T-helper 1 cell (primary cell): ENCODE results near the gene ELL2.

Source experiments
- DNase-seq, 5 donors: peaks; one replicate each; pipeline ENCODE4 v3.0.0-alpha.2; 2012 to 2020
- total RNA-seq, 4 donors: gene quantifications; one replicate each; lab custom pipeline; 2026; lab: John Stamatoyannopoulos, UW

The ELL2 gene
- total RNA-seq = 27.1 to 146 (median 45.4) reads per million in 4 donors

GRCh38 chr5:95961617-95962474, at the start of gene ELL2:
TSS of gene ELL2 (minus strand) at chr5:95961851. CDS start at chr5:95961721, 130 bp downstream.
- peak; percentile 95 to 99 (median 97) for DNase-seq

DNA sequence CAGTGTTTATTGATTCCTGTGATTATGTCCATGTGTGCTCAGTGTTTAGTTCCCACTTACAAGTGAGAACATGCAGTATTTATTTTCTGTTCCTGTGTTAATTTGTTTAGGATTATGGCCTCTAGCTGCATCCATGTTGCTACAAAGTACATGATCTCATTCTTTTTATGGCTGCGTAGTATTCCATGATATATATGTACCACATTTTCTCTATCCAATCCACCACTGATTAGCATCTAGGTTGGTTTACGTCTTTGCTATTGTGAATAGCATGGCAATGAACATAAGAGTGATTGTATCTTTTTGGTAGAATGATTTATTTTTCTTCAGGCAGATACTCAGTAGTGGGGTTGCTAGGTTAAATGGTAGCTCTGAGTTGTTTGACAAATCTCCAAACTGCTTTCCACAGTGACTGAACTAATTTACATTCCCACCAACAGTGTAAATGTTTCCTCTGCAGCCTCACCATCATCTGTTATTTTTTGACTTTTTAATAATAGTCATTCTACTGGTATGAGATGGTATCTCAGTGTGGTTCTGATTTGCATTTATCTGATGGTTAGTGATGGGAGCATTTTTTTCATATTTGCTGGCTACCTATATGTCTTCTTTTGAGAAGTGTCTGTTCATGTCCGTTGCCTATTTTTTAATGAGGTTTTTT, 47.5 kb upstream of the ELL2 start:
- DNase-seq = no peak

GRCh38 chr5:96008487-96008886, 46.8 kb upstream of the ELL2 start:
- DNase-seq = no peak

DNA sequence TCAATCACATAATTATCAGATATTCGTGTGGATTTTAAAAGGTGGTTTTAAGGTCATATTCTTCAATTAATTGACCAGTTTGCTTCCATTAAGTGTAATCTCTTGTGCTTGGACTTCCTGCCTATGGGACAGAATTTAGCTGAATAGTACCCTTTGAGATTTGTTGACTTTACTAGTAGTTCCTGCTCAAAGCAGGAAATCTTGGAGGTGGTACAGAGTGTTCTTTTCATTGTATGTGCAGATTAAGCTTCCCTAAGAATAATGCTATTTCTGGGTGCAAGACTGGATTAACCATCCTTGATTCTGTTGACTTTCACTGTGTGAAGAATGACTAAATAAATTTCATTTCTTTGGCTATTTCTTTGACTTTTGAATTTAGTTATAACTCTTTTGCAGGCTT, 45.4 kb upstream of the ELL2 start:
- no peak for DNase-seq

GRCh38 chr5:96006291-96006690, 44.6 kb upstream of the ELL2 start:
- no peak for DNase-seq

- DNase-seq = no peak
Measured at GRCh38 chr5:96004754-96005153, 43.1 kb upstream of the ELL2 start.

DNA sequence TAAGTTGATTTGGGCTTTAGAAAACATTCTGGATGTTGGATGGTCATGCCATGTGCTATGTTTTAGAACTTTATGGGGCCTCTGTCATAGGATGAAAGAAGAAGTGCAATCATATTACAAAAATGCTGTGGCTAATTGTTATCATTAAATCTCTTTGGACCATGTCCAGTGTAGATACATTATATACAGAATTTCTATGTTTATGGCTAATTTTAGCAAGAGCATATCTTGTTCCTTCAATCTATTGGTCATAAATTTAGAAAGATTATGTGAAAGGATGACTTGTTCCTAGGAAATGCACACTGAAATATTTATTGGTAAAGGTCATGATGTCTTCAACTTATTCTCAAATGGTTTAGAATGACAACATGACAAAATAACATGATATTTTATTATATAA, 42.4 kb upstream of the ELL2 start:
- DNase-seq = no peak

- no peak for DNase-seq
Measured at GRCh38 chr5:96001262-96001661, 39.6 kb upstream of the ELL2 start.

GRCh38 chr5:96000308-96000707, 38.7 kb upstream of the ELL2 start:
- no peak for DNase-seq

GRCh38 chr5:95996904-95997723, 35.5 kb upstream of the ELL2 start:
- no peak for DNase-seq

DNA sequence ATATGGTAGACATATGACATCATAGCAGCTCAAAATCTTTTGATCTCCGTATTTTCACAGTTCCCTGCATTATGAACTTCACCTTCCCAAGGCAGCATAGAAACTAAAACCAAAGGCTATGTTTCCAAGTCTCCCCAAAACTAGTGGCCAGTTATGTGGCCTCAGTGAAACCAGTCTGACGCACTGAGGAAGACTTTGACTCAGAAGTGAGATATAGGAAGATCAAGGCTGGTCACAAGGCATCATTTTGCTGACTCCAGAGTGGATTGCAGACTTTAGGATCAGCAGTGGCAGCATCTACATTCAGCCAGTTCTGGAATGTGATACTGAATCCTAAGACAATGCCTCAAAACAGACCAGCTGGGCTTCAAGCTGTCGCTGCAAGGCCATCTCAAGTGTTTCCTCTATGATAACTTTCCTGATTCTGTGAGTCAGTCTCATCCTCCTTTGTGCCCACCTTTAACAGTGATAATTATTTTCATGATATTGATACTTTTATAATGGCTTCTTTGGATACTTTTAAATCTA, 34.4 kb upstream of the ELL2 start:
- no peak for DNase-seq

- no peak for DNase-seq
Measured at GRCh38 chr5:95993776-95994175, 32.1 kb upstream of the ELL2 start.

DNA sequence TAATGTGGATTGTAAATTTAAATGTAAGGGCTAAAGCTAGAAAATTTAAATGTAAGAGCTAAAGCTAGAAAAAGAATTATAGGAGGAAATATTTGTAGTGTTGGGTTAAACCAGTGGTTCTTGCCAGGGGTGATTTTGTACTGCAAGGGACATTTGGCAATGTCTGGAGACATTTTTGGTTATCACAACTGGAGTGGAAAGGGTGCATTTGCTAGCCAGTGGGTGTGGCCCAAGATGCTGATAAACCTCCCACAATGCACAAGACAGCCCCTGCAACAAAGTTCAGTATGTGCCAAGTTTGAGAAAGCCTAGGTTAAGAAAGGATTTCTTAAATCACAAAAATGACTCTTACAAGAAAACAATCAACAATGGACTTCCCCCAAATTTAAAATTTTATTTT, 31.6 kb upstream of the ELL2 start:
- no peak for DNase-seq

- no peak for DNase-seq
Measured at GRCh38 chr5:95989283-95990048, 27.8 kb upstream of the ELL2 start.

DNA sequence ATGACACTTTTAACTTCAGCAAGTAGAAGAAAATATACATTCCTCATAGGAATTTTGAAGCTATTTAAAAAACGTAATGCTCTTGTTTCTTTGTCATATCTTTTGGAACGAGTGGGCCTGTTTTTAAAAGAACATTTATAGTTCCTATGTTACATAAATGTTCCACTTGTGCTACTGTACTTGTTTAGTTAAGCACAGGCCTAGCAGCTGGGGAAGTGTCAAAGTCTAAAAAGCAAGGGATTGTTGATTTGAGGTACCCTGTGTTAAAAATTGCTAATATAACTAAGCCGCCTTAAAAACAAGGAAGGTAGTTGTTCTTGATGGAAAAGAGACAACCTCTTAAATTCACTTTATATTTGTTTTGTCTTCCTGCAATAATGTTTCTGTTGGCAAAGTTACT, 27.2 kb upstream of the ELL2 start:
- no peak for DNase-seq

DNA sequence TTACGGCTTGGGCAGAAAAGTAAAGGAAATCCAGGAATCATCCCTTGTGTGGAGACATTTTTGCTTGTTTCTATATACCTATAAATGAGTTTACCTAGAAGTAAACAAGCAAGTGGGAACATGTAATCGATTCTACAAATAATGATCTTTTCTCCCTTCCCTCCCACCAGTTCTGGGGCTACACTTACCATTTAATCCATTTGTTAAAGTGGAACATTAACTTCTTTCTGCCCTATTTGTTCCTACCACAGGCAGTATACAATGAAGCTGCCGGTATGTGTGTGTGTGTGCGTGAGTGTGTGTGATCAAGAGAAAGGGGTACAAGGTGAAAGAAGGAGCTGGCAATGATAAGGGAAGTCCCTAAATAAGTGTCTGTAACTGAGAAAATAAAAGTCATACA, 26.4 kb upstream of the ELL2 start:
- no peak for DNase-seq

DNA sequence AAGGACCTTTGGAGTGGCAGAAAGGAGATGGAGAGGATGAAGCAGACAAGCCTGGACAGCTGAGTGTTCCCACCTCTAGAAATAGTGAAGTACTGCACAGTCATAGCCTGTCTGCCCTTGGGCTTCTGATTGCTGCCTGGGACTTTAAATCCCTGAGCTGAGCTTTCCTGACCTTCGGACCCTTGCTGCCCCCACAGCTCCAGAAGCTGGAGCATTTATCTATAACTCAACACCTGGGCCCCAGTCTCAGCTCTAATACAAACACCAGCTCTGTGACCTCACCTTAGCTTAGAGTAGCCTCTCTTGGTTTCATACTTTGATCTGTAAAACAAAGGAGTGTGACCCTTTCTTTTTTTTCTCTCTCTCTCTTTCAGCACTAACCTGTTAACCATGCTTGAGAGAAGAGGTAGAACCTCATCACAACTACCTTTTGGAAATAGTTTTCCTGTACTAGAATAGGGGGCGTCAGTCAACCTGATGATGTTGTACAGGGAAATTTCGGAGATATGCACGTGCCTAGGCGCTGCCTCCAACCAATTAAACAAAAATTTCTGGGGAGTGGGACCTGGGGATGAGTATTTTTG, 25.4 kb upstream of the ELL2 start:
- DNase-seq = no peak

- no peak for DNase-seq
Measured at GRCh38 chr5:95986001-95986400, 24.4 kb upstream of the ELL2 start.

DNA sequence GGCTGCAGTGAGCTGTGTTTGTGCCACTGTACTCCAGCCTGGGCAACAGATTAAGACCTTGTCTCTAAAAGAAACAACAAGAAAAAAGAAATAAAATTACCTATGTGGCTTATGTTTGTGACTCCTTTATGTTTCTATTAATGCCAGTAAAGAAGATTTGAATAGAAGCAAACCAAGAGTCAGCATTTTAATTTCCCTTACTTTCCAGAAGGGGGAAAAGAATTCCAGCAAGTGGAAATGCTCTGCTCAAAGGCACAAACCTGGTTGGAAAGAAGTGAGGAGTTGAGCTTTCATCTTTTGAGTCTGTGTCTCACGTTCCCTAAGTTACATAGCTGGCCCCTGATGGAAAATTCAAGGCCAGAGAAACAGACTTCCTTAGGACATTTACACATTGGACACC, 23.6 kb upstream of the ELL2 start:
- no peak for DNase-seq

GRCh38 chr5:95984287-95984938, 22.8 kb upstream of the ELL2 start:
- DNase-seq = no peak

DNA sequence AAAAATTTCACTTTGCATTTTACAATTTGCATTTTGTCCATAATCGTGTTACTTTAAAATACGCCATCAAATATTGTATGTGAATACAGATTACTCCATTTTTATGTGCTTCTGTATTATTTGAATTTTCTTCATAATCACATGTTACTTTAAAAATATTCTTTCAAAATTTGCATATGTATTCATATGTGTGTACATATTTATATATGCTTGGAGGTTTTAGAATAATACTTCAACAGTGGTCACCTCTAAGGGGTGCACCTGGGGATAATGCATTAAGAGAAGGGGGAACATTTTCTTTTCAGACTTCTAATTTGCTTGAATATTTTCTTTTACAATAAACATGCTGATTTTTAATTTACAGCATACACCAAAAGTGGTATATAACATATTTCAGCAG, 21.9 kb upstream of the ELL2 start:
- no peak for DNase-seq
